Calu3 (cell line): ENCODE measurements around the gene MTUS2. TPM values are rescaled to one million over a fixed set of nuclear protein-coding genes. Genes with fewer than 3 reads are reported as not detected.

Source experiments
- BruUV-seq: library from RNA; stranded (reverse); fragments of 400-500 nt; replicated peaks from 2 replicates; lab custom pipeline; 2021; lab: Mats Ljungman, UMichigan
- CTCF ChIA-PET: fragments of 300-600 bp; sonication (Branson Sonifier 250); formaldehyde crosslinking; loops from one replicate; lab custom pipeline; 2022; ENCODE audit warnings: antibody characterized with exemption; lab: Charles Lee
- DNase-seq: peaks from one replicate; pipeline ENCODE4 v3.0.0; 2022
- H3K27ac Mint-ChIP-seq: one replicate; pipeline ENCODE4 v1.8.0; 2022; ENCODE audit warnings: mixed read lengths; ENCODE audit not compliant: unreplicated experiment
- H3K27me3 Mint-ChIP-seq: one replicate; pipeline ENCODE4 v1.8.0; 2022; ENCODE audit warnings: mixed read lengths; ENCODE audit not compliant: unreplicated experiment
- H3K36me3 Mint-ChIP-seq: one replicate; pipeline ENCODE4 v1.8.0; 2022; ENCODE audit warnings: mild to moderate bottlenecking, moderate library complexity, mixed read lengths; ENCODE audit not compliant: insufficient read depth, unreplicated experiment
- H3K4me1 Mint-ChIP-seq: one replicate; pipeline ENCODE4 v1.8.0; 2022; ENCODE audit warnings: mild to moderate bottlenecking, low read depth, mixed read lengths; ENCODE audit not compliant: unreplicated experiment
- H3K4me3 Mint-ChIP-seq: one replicate; pipeline ENCODE4 v1.8.0; 2022; ENCODE audit warnings: mild to moderate bottlenecking, low read depth, moderate library complexity, mixed read lengths; ENCODE audit not compliant: unreplicated experiment
- H3K9me3 Mint-ChIP-seq: one replicate; pipeline ENCODE4 v1.8.0; 2022; ENCODE audit warnings: low read depth, mixed read lengths; ENCODE audit not compliant: unreplicated experiment
- intact Hi-C: fragments of 100-400 bp; cut with micrococcal nuclease; formaldehyde crosslinking; loops from one replicate; pipeline ENCODE4 v1.10.0; 2022; ENCODE audit not compliant: unreplicated experiment
- total RNA-seq: library from RNA; stranded (reverse); gene quantifications from 2 replicates; pipeline ENCODE4 v1.2.3, GENCODE V29; 2022
- TF ChIP-seq, protein P1 (sequence below): fragments of 200-600 bp; IDR thresholded peaks from one replicate; pipeline ENCODE4 v1.8.0; 2022; ENCODE audit warnings: antibody characterized with exemption; ENCODE audit not compliant: unreplicated experiment

MTUS2 gene
- total RNA-seq, 1 experiment from 2014 or later = not detected

DNA sequence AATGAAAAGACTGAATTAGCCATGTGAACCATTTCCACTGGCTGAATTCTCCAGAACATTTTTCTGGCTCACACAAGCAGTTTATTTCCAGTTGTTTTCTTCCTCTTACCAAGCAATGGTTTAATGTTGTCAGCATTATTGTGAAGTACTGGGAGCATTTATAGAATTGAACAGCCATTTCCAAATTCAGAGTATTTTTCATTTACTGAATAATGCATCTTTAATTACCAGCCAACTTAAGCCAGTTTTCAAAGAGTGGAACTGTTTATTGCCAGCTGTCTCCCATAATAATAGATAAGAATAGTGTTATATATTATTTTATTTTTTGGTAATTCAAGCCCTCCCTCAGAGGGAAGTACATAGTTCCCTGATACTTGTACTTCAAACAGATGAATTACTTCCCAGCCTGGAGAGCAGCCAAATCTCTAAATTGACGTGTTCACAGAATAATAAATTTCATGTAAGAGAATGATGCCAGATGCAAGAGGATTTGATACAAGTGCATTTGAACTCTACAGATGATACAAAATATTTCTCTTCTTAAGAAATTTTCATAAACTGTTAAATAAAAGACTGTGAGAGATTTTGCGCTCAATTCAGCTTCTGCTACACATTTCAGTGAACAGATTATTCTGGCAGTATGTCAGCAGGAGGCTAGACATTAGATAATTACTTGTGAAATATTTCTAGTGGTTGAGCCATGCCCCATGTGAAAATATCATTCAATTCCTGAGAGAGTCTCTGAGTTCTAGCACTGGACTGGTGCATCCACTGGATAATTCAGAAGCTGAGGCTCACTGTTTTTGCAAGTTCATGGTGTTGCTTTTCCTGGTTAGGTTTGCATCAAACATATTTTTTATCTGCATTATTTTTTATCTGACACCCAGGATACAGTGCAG is 459.5 kb downstream of the MTUS2 start:
- H3K27me3 Mint-ChIP-seq = no peaks in the 10 kb centered on the region
- no peak overlapping the region for H3K4me3 Mint-ChIP-seq
- intact Hi-C loops = no loop called here
- CTCF ChIA-PET = no interaction called here
- DNase-seq = no peak
- TF ChIP-seq, protein P1, sequence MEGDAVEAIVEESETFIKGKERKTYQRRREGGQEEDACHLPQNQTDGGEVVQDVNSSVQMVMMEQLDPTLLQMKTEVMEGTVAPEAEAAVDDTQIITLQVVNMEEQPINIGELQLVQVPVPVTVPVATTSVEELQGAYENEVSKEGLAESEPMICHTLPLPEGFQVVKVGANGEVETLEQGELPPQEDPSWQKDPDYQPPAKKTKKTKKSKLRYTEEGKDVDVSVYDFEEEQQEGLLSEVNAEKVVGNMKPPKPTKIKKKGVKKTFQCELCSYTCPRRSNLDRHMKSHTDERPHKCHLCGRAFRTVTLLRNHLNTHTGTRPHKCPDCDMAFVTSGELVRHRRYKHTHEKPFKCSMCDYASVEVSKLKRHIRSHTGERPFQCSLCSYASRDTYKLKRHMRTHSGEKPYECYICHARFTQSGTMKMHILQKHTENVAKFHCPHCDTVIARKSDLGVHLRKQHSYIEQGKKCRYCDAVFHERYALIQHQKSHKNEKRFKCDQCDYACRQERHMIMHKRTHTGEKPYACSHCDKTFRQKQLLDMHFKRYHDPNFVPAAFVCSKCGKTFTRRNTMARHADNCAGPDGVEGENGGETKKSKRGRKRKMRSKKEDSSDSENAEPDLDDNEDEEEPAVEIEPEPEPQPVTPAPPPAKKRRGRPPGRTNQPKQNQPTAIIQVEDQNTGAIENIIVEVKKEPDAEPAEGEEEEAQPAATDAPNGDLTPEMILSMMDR = no peak
- no peaks in the 10 kb centered on the region for H3K4me1 Mint-ChIP-seq
- H3K9me3 Mint-ChIP-seq = peaks cover 2% of the 10 kb centered on the region
- no peaks in the 10 kb centered on the region for H3K36me3 Mint-ChIP-seq
- BruUV-seq = no TSS peak
- no peak overlapping the region for H3K27ac Mint-ChIP-seq

DNA sequence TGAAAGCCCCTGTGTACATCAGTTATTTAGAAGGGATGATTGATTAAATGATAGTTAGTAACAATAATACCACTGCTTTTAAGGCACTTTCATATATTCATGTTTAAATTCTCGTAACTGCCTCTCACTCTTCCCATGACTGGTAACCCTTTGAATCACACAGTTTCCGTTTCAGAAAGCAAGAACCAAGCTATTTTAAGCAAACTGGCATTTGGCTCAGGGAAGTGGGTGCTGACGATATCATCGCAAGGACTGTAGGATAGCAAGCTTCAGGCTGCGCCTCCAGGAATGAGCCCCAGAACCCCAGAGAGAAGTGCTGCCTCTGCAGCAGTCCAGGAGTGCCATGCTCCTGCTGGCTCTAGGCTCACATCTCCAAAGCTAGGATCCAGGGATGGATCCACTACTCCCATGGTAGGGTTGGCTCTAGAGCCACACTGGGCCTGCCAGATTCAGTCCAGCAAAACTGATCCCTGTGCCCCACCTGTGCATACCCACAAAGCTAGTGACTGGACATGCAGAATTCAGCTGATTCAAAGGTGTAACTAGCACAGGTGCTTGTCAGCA is 461.9 kb downstream of the MTUS2 start:
- Mint-ChIP-seq H3K36me3 (no peaks in the 10 kb centered on the region), H3K9me3 (no peaks in the 10 kb centered on the region), H3K4me1 (no peaks in the 10 kb centered on the region), H3K4me3 (no peak overlapping the region), H3K27me3 (no peaks in the 10 kb centered on the region), H3K27ac (no peak overlapping the region)
- TF ChIP-seq, protein P1 = no peak
- intact Hi-C loops = no loop called here
- CTCF ChIA-PET = no interaction called here
- BruUV-seq = no TSS peak
- no peak for DNase-seq

DNA sequence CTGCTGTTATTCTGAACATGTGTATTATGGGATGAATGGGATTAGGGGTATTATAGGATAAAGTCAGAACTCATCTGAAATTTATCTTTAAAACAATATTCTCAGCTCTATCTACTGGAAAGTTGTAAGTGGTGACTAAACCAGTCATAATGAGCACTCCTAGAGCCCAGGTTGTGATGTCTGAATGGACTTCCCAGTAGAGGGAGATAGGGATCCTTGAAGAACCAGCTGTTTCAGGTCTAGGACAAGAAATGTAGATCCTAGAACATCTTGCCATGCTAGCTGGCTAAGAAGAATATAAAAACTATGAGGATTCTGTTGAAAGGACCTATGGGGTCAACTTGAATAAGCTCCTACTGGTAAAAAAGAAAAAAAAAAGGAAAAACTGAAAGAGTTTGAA is 464.6 kb downstream of the MTUS2 start:
- DNase-seq = no peak
- no TSS peak for BruUV-seq
- Mint-ChIP-seq H3K4me1 (no peaks in the 10 kb centered on the region), H3K27ac (no peak overlapping the region), H3K9me3 (no peaks in the 10 kb centered on the region), H3K36me3 (no peaks in the 10 kb centered on the region), H3K27me3 (no peaks in the 10 kb centered on the region), H3K4me3 (no peak overlapping the region)
- intact Hi-C loops = no loop called here
- CTCF ChIA-PET = interaction anchor here (0.7 kb wide), 1 partner anchor 79 kb away, joined by 6 read pairs; no protein-coding TSS in a partner anchor
- TF ChIP-seq, protein P1 = no peak

DNA sequence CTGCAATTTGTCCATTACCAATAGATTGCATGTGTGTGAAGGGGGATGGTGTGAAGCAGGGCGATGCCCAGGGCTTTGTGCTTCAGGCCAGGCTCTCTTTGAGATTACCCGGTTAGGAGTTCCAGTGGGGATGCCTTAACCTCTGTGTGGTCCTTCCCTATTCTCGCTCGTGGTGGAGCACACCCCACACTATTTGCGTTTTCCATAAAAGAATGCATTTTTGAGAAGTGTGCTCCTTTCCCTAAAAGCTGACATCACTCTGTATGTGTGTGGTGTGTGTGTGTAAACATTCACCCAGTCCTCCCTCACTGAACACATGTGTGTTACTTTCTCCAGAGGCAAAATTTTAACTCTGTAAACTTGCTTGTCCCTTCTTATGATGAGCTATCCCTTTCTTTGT is 467.1 kb downstream of the MTUS2 start:
- Mint-ChIP-seq H3K27me3 (no peaks in the 10 kb centered on the region), H3K4me3 (no peak overlapping the region), H3K4me1 (no peaks in the 10 kb centered on the region), H3K36me3 (no peaks in the 10 kb centered on the region), H3K27ac (no peak overlapping the region), H3K9me3 (peaks cover 3% of the 10 kb centered on the region)
- CTCF ChIA-PET = no interaction called here
- DNase-seq = no peak
- TF ChIP-seq, protein P1 = no peak
- intact Hi-C loops = no loop called here
- no TSS peak for BruUV-seq
